ENCODE data around the gene RYR3.

The RYR3 gene

GRCh38 chr15:33580526-33580925, 269.8 kb downstream of the RYR3 start:
- H3K4me3 ChIP-seq (ENCODE audit: severe bottlenecking) = no peak overlapping the region
- H3K27me3 ChIP-seq (ENCODE audit: insufficient read depth, poor library complexity, severe bottlenecking) = peaks cover 4% of the 10 kb centered on the region
- H3K27ac ChIP-seq (ENCODE audit: poor library complexity, severe bottlenecking) = no peak overlapping the region
- no peak for TF ChIP-seq CTCF (IDR thresholded peaks at IDR 0.05; ENCODE audit: poor library complexity, severe bottlenecking)
- H3K9me3 ChIP-seq (ENCODE audit: severe bottlenecking) = no peaks in the 10 kb centered on the region
- ATAC-seq (ENCODE audit: low read depth) (0 out of 3 replicates have a peak, but pooled peaks have one; percentile 4), DNase-seq (ENCODE audit: low spot score) (no peak)
- H3K36me3 ChIP-seq (ENCODE audit: low read depth) = no peaks in the 10 kb centered on the region
- H3K4me1 ChIP-seq (ENCODE audit: insufficient read depth, poor library complexity, severe bottlenecking) = no peaks in the 10 kb centered on the region

GRCh38 chr15:33581032-33581431, 270.3 kb downstream of the RYR3 start:
- no peak overlapping the region for H3K27ac ChIP-seq (ENCODE audit: poor library complexity, severe bottlenecking)
- H3K9me3 ChIP-seq (ENCODE audit: severe bottlenecking) = no peaks in the 10 kb centered on the region
- no peaks in the 10 kb centered on the region for H3K4me1 ChIP-seq (ENCODE audit: insufficient read depth, poor library complexity, severe bottlenecking)
- H3K27me3 ChIP-seq (ENCODE audit: insufficient read depth, poor library complexity, severe bottlenecking) = peaks cover 3% of the 10 kb centered on the region
- H3K4me3 ChIP-seq (ENCODE audit: severe bottlenecking) = no peak overlapping the region
- no peaks in the 10 kb centered on the region for H3K36me3 ChIP-seq (ENCODE audit: low read depth)
- DNase-seq (ENCODE audit: low spot score) = no peak
- no peak for TF ChIP-seq CTCF (IDR thresholded peaks at IDR 0.05; ENCODE audit: poor library complexity, severe bottlenecking)
- ATAC-seq (ENCODE audit: low read depth) = peak; percentile 94

GRCh38 chr15:33584797-33585196, 274.0 kb downstream of the RYR3 start:
- Histone ChIP-seq H3K27ac (ENCODE audit: poor library complexity, severe bottlenecking) (no peak overlapping the region), H3K27me3 (ENCODE audit: insufficient read depth, poor library complexity, severe bottlenecking) (no peaks in the 10 kb centered on the region), H3K4me3 (ENCODE audit: severe bottlenecking) (no peak overlapping the region), H3K36me3 (ENCODE audit: low read depth) (no peaks in the 10 kb centered on the region), H3K4me1 (ENCODE audit: insufficient read depth, poor library complexity, severe bottlenecking) (no peaks in the 10 kb centered on the region), H3K9me3 (ENCODE audit: severe bottlenecking) (no peaks in the 10 kb centered on the region)
- TF ChIP-seq CTCF (IDR thresholded peaks at IDR 0.05; ENCODE audit: poor library complexity, severe bottlenecking) = no peak
- ATAC-seq (ENCODE audit: low read depth) (peak; percentile 77), DNase-seq (ENCODE audit: low spot score) (no peak)

- Histone ChIP-seq H3K4me1 (ENCODE audit: insufficient read depth, poor library complexity, severe bottlenecking) (no peaks in the 10 kb centered on the region), H3K27ac (ENCODE audit: poor library complexity, severe bottlenecking) (no peak overlapping the region), H3K4me3 (ENCODE audit: severe bottlenecking) (no peak overlapping the region), H3K9me3 (ENCODE audit: severe bottlenecking) (no peaks in the 10 kb centered on the region), H3K36me3 (ENCODE audit: low read depth) (no peaks in the 10 kb centered on the region), H3K27me3 (ENCODE audit: insufficient read depth, poor library complexity, severe bottlenecking) (no peaks in the 10 kb centered on the region)
- TF ChIP-seq CTCF (IDR thresholded peaks at IDR 0.05; ENCODE audit: poor library complexity, severe bottlenecking) = no peak
- DNase-seq (ENCODE audit: low spot score) = no peak
- ATAC-seq (ENCODE audit: low read depth) = no peak
These were observed 276.3 kb downstream of the RYR3 start for GRCh38 chr15:33586786-33587697.

GRCh38 chr15:33587773-33588172, 277.0 kb downstream of the RYR3 start:
- no peaks in the 10 kb centered on the region for H3K9me3 ChIP-seq (ENCODE audit: severe bottlenecking)
- ATAC-seq (ENCODE audit: low read depth) = peak; percentile 51
- no peak for DNase-seq (ENCODE audit: low spot score)
- H3K4me3 ChIP-seq (ENCODE audit: severe bottlenecking) = no peak overlapping the region
- H3K27ac ChIP-seq (ENCODE audit: poor library complexity, severe bottlenecking) = no peak overlapping the region
- TF ChIP-seq CTCF (IDR thresholded peaks at IDR 0.05; ENCODE audit: poor library complexity, severe bottlenecking) = no peak
- peaks cover 3% of the 10 kb centered on the region for H3K27me3 ChIP-seq (ENCODE audit: insufficient read depth, poor library complexity, severe bottlenecking)
- H3K36me3 ChIP-seq (ENCODE audit: low read depth) = no peaks in the 10 kb centered on the region
- no peaks in the 10 kb centered on the region for H3K4me1 ChIP-seq (ENCODE audit: insufficient read depth, poor library complexity, severe bottlenecking)
